GM19025 (cell line): ENCODE measurements around the gene NEAT1.
"Not testable (repeated sequence)": the region's sequence is repeated elsewhere in the genome, so short reads cannot be mapped to it uniquely, and the experiment has no call there.

Experiments
- ATAC-seq: cut with Tn5 transposase; IDR thresholded peaks from one replicate; pipeline ENCODE4 v1.9.1; 2021; ENCODE audit warnings: mild to moderate bottlenecking, low read depth, moderate library complexity; ENCODE audit not compliant: unreplicated experiment

Gene NEAT1

DNA sequence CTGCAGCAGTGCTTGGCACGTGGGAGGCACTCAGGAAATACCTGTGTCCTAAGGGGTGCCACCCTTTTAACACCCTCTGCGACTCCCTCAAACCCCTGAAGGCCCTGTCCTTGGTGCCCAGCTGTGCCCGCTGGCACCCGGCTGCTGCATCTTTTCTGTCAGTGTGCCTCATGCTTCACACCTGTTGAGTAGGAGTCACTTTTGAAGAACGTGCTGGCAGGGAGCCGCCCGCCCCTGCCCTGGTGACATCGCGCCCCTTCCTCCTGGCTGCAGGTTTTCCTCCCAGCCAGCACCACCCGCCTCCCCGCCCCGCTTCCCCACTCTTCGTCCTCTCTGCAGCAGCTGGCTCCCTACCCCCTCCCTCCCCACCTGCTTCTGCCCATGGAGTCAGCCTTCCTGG is 18.4 kb upstream of the NEAT1 start:
- no peak for ATAC-seq

DNA sequence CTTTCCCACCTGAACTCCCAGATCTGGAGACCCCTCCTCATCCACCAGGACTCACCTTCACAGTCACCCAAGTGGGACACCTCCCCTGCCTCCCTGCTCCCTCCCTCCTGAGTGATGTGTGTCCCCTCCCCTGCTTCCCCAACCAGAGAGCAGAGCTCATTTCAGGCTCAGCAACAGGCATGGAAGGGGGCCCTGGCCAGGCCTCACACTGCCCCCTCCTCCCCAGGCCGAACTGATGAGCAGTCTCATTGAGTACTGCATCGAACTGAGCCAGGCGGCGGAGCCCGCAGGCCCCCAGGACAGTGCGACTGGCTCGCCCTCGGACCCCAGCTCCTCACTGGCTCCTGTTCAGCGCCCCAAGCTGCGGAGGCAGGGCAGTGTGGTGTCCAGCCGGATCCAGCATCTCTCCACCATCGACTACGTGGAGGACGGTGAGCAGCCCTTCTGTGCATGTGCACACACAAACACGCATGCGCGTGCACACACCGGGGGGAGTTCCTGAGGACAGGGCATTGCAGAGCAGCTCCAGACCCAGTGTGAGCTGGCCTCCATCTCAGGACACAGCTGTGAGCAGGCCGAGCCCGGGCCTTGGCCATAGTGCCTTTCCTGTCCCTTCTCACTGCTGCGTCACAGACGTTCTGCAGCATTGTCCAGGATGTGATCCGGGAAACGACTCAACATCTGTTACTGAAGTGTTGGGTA is 17.8 kb upstream of the NEAT1 start:
- no peak for ATAC-seq

DNA sequence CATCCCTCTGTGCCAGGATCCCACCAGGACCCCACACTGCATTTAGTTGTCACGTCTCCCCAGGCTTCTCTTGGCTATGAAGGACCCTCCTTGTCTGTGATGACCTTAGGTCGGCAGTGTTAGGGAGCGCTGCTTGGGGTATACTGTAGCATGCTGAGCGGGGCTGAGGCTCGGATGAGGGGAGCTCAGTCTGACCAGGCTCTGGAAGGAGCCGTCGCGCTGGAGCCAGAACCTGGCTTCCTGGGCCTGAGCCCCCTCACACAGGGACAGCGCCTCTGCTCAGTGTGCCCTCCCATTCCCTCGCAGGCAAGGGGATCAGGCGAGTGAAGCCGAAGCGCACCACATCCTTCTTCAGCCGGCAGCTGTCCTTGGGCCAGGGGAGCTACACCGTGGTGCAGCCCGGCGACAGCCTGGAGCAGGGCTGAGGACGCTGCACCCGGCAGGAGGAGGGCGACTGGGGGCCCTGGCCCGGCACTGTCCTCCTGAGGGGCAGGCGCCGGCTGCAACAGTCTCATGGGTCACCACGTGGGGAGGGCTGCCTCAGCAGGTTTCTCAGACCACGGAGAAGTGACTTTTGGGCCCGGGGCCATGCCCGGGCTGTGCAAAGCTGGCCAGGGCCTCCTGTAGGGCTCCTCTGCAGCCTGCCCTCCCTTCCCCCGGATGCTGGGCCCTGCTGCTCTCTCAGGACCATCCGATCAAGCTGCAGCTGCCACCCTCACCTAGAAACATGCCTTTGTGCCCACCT is 11.5 kb upstream of the NEAT1 start:
- ATAC-seq = no peak

DNA sequence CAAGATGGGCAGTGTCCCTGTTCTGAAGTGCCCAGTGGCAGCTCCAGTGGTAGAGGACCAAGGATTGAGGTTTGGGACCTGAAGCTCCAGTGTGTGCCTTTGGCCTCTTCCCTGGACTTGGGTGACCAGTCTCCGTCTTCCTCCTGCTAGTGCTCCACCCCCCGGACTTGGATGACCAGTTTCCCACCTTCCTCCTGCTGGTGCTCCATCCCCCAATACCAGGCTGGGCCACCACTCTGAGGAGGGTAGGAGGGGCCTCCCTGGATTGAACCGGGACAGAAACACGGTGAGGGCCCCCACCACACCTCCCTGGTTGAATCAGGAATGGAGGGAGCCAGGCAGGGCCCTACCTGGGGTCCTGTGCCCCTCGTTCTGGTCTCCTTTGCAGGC is 10.9 kb upstream of the NEAT1 start:
- no peak for ATAC-seq

DNA sequence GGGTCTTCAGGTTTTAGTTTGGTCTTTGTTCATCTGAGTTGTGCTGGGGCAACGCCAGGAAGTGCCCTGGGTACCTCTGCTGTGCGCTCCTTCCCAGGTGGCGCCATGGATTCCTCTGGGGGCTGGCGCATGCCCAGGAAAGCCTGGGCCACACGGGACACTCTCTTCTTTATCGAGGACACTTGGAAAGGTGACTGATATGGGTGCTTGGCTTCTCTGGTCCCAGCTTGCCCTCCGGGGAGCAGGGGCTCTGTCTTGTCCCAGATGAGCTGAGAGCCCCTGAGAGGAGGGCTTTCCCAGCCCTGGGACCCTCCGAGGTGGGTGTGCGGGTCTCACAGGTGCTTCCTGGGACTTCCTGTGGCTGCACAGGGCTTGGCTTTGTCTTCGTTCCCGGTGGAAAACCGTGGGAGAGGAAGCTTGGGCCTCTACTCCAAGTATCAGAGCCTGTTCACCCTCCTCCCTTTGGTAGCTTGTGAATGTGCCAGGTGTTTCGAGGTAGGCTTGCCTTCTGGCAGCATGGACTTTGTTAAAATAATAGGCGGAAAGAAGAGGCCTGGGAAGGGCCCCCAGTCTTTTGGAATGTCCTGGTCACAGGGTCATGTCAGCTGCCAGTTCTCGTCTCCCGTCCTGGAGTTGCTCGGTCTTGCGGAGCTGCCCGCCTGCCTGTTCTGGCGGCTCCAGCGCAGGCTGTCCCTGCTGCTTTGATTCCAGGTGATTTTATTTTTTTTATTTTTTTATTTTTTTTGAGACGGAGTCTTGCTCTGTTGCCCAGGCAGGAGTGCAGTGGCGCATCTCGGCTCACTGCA is 10.1 kb upstream of the NEAT1 start:
- ATAC-seq = no peak

DNA sequence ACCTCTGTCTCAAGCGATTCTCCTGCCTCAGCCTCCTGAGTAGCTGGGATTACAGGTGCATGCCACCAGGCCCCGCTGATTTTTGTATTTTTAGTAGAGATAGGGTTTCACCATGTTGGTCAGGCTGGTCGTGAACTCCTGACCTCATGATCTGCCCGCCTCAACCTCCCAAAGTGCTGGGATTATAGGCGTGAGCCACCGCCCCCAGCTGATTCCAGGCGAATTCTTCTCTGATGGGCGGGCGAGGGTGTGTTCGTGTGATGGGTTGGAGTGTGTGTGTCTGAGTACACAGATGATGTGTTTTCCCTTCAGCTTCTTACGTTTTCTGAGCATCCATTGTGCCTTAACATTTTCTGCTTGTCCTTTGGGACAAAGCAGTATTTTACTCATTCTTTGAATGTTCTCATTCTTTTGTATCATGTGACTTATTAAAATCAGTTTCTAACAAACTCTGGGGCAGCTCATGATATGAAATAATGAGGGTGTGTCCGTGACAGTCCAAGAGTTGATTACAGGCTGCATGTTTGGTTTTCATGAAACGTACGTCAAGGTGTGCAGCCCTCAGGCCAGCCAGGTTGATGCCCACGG is 9.4 kb upstream of the NEAT1 start:
- ATAC-seq = not testable (repeated sequence)

DNA sequence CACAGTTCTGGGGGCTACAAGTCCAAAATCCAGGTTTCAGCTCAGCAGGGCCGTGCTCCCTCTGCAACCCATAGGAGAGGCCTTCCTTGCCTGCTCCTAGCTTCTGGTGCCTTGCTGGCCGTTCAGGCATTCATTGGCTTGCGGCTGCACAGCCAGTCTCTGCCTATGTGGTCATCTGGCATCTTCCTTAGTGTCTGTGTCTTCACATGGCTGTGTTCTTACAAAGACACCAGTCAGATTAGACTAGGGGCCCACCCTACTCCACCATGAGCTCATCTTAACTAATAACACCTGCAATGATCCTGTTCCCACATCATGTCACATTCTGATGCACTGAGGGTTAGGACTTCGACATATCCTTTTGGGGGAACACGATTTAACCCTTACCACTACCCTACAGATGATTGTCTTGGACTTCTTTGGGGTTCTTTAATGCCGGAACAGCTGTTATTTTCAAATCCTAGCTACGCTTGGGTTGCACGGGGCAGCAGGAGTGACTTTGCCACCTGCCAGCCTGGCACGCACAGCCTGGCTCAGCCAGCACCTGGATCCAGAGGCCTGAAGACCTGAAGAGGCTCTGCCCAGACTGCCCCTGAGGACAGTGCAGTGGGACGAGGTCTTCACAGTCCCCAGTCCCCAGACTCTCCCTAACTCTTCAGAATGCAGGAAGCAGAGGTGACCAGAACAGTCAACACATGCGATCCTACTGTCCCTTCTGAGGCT is 7.7 kb upstream of the NEAT1 start:
- ATAC-seq = no peak

DNA sequence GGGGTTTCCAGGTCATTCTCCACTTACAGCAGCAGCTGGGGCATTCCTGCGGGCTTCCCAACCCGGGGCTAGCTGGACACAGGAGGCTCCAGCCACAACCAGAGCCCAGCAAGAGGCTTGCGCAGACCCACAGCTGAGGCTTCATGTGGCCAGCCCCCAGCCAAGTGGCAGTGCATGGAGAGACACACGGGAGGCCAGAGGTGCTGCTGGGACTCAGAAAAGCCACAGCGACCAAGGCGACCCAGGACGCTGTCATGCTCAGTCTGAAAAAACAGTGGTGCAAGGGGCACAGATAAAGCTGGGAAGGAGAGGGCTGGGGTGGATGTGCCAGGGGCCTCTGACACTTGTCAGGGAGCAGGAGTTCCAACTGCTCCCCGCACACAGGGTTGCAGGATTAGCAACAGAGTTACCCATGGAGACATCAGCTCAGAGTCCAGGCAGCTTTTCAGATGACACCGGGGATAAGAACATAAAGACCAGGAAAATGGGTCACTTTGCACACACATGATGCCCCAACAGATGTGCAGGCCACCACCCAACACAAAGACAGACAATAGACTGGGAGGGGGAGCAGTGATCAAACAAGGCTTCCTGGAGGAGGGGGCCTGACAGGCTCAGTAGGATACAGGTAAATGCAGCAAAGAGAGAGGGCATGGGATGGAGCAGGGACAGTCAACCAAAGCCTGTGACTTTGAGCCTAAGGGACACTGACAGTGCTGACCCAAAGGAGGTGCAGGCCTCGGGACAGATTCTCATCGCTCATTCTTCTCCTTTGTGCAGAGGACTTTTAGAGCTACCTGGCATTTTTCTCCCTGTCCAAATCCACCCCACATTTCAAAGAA is 6.9 kb upstream of the NEAT1 start:
- no peak for ATAC-seq

DNA sequence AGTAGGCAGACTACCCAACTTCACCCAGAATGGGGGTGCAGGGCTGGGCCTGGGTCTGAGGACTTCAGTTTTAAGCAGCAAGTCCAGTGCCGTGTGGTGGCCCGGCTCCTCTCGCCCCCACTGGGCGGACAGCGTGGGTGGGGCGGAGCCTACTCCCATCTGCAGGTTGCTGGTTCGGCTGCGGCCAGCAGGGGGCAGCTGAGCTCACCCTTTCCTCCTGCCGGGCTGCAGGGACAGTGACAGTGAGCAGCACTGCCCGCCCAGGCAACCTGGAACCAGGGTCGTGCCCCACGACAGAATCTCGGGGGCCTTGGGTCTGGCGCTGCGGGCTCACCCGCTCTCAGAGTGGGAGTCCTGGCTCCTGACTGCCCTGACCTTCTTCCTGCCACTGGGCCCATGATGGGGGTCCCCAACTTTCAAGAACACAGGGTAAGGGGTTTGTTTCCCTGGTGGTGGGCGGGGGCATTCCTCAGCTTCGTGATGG is 6.2 kb upstream of the NEAT1 start:
- no peak for ATAC-seq

DNA sequence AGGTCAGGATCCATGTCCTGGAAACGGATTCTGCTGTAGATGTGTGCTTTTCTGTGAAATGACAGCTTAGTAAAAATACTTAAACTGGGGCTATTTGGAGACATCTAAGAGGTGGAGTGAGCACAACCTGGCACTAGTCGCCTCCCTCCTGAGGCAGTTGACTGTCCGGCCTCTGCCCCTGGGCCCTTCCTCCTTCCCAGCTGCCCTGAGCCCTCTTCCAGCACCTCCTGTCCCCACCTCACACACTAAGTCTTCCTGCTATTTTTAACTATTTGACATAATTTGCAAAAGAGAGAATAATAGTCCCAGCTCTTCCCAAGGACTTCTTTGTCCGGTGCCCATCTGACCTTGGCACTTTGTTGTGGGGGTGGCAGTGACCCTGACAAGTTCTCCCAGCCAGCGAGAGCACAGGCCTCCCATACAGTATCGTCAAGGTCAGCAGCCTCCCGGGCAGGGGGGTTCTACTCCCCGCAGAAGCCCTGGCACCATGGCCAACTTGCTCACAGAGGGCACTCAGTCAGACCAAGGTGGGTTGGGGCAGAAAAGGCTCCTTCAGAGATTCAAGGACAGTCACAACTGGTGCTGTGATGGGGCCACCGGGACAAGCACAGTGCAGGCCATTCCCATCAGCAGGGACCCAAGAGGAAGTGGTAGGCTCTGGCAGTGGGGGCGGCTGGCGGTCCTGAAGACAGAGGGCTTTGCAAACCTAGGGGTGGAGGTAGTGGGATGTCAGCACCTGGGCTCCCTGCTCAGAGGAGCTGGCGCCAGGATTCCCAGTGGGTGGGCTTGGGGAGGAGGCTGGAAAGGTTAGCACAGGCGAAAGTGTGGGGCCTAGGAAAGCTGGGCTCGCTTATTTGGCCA is 5.5 kb upstream of the NEAT1 start:
- no peak for ATAC-seq

DNA sequence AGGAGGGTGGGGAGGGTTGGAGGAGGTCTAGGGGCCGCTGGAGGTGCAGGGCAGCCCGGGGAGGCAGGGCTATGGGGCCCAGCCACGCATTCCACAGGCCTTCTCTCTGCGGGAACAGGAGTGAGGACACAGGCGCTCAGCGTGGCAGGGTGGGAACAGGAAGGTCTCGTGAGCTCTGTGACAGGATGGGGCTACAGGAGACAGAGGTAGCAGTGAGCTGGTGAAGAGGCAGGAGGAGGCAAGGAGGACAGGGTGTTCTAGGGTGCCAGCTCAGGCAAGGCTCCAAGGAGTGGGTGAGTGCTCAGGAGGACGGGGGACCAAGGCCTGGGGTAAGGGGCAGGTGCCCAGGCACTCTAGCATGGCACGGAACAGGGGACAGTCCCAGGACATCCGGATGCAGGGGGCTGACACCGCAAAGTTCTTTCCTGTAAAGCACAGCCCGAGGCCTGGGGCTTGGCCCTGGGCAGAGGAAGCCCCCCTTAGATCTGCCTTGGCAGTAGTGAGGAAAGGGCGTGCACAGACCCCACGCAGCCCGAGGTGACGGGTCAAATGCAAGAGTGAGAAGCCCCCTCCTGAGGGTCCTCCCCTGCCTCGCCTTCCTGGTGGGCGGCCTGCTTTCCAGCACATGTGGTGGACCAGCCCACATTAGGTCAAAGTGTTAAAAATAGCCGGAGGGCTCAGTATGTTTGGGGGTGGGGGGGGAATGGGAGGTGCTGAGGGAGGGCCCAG is 4.7 kb upstream of the NEAT1 start:
- no peak for ATAC-seq

DNA sequence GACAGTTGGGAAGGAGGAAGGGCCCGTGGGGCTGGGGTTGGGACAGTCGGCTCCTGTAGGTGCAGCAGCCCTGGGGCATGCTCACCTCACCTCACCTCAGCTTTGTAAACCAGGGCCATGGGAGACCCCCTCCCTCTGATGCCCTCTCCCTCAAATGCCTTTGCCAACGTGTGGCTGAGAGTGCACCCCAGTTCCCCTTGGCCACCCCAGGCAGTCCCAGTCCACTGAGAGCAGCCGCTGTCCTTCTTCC is 4.2 kb upstream of the NEAT1 start:
- ATAC-seq = no peak

DNA sequence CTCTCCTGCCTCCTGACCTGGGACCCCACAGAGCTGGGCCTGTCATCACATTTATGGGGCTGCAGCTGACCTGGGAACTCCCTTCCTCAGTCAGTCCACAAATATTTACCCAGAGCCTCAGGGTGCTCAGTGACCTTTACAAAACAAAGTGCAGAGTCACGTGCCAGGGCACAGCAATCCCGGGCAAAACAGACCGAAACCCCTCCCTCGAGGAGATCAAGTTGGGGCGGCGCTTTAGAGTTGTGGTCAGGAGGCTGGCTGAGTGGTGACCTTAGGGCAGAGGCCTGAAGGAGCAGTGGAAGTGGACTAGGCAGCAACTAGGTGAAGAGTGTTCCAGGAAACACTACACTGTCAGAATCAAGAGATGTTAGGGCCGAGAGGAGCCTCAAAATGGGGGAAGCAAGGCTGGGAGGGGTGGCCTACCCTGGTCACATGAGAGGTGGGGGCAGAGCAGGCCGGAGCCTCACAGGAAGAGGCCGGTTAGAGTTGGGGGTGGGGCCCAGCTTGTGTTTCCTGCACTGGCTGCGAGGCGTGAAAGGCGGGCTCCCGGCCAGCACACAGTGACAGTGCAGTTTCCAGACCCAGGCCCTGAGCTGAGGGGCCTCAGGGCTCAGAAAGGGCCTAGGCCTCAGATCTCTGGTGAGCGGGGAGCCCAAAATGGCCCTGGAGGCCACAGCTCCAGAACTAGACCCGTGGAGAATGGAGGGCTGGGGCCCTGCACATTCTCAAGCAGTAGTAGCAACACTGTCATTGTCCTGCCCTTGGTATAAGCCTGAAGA is 3.7 kb upstream of the NEAT1 start:
- peak; percentile 32 for ATAC-seq

DNA sequence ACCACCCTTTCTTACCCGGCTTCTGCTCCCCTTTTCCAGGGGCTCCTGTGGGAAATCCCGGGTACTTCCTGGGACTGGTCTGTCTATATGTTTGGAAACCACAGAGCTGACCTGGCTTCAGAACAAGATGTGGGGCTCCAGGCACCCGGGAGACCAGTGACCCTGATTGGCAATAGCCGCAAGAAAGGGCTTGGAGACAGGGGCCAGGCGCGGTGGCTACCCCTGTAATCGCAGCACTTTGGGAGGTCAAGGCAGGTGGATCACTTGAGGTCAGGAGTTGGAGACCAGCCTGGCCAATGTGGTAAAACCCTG is 3.2 kb upstream of the NEAT1 start:
- no peak for ATAC-seq

DNA sequence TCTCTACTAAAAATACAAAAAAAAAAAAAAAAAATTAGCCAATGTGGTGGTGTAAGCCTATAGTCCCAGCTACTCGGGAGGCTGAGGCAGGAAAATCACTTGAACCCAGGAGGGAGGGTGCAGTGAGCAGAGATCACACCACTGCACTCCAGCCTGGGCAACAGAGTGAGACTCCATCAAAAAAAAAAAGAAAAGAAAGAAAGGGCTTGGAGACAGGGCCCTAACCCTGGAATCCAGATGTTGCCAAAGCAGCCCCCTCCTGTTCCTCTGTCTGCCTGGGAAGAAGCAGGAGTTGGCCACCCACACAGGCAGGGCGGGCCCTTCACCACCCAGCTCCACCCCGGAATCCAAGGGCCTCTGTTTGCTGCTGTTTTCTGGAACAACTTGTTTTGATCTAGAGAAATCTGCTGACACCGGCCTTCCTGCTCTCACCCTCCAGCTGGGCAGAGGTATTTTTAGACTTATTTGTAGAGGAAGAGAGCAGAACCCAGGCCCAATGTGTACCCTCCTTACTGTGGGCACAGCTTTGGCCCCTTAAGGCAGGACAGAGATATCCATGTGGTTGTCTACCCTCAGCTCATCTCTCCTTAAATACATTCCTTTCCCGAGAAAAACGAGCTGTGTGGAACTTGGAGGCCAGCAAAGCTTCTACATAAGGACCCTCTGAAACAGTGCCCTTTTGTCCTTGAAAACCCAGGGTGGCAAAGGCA is 2.7 kb upstream of the NEAT1 start:
- no peak for ATAC-seq

DNA sequence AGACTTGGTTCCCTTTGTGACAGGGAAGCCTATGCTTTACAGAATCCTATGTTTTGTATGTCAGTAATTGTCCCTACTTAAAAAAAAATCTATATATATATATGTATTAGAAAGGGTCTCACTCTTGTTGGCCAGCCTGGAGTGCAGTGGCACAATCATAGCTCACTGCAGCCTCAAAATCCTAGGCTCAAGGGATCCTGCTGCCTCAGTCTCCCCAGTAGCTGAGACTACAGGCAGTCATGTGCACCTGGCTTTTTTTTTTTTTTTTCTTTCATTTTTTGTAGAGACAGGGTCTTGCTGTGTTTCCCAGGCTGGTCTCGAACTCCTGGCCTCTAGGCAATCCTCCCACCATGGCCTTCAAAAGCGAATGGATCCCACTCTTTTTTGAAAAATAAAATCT is 2.1 kb upstream of the NEAT1 start:
- no peak for ATAC-seq
